CD4-positive, alpha-beta T cell treated with Interleukin-17A for 1 hour (primary cell): ENCODE results near the gene TBC1D9B.

Experiments used
- DNase-seq: peaks from one replicate; pipeline ENCODE4 v3.0.0-alpha.2; 2020

The TBC1D9B gene

DNA sequence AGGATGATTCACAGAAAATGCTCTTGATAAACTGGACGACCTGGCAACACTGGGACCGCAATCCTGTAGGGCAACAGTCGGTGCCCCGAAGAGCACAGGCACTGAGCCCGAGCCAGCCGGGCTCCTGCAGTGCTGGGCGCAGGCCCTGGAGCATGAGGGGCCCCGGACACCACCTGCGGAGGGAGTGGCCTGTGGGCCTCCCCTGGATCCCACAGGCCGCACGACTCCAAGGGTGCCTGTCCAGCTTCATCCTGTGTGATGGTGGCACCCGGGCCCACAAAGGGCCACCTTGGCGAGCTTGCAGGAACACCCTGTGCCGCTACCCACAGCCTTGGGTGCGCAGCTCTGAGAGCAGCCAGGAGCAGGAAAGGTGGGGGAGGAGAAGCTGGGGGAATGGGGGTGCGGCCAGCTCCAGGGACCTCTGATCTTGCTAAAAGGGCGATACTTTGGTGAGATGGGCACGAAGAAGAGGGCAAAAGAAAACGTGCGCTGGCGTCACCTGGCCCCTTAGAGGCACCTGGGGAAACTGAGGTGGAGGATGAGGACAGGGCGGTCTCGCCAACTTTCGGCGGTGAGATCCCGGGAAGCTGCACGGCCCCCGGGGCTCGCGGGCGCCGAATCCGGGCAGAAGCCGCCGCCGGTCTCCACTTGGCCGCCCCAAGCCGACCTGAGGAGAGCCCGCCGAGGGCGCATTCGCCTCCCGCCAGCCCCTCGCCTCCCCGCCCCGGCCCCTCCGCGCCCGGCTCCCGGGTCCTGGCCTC lies 722 bp downstream of the TBC1D9B start:
- no peak for DNase-seq

DNA sequence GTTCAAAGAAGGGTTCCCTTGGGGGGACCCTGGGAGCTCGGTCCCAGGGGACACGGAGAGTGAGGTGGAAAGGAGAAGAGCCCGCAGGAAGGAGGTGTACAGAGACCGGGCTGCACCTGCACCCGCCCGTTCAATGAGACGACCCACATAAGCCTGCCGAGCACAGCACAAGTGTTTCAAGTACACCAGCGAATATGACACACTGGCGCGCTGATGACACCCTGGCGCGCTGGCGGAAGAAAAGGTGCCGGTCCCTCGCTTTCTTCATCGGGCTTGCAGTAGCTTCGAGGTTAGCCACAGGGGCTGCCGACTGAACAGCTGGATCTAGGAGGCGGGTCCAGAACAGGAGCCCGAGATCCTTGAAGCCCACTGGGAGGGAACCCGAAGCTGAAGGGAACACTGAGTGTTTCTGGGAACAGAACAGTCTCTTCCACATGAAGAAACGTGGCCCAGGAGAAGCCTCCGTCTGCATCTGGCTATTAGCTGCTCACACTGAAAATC lies 1.4 kb downstream of the TBC1D9B start:
- DNase-seq, result no peak

DNA sequence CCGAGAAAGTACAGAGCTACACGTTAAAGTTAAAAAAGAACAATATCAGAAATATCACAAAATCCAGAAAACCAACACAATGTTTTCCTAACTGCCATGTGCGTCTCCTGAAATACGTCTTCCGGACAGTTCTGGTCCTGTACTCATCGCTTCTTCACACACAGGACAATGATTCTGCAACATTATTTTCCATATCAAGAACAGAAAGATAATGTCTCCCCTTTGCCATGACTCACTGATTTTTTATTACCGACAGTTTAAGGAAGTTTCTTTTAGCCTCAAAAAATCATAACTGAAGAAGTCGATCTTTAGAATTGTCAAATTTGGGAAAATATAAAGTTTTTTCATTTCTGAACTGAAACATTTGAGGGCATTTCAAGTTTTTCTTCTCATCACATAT lies 2.5 kb downstream of the TBC1D9B start:
- DNase-seq, result no peak

DNA sequence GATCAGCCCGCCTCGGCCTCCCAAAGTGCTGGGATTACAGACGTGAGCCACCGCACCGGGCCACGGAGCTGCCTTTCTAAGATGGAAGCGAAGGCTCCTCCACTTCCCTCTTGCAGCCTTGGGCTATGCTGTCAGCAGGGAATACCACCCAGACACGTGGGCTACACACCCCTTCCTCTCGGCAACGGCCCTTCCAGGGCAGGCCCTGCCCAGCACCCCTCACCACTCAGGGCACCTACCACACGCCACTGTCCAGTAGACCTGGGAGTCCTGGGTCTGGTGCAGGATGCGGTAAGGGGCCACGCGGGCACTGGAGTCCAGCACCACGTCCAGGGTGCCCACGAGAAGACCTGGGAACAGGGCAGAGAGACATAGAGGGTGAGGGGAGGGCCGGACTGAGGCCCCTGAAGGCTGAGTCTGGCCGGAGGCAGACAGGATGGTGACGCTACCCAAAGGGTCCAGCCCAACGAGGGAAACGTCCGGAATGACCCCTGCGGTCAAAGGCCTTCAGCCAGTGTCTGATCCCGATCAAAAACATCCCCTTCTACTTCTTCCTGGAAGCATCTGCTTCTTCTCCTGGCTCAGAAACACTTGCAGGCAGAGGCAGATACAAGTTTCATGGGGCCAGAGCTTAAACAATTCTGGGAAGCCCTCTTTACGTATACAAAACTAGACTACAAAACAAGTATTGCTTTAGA lies 3.1 kb downstream of the TBC1D9B start:
- no peak for DNase-seq

DNA sequence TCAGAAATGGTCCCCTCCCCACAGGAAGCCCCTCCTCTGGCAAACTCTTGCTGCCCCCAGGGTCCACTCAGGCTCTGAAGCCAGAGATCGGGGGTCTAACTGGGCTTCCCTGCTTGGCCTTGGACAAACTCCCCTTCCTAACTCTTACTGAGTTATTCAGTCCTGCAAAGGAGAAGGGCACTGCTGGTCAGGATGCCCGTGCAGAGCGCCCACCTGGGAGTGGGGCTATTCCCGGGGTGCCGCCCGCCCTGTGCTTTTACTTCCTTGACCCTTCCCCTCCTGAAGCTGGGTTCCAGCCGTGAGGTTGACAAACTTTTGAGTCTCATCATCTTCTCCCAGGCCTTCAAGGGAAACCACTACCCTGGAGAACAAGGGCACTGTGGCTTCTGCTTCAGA lies 4.9 kb downstream of the TBC1D9B start:
- DNase-seq, result no peak

DNA sequence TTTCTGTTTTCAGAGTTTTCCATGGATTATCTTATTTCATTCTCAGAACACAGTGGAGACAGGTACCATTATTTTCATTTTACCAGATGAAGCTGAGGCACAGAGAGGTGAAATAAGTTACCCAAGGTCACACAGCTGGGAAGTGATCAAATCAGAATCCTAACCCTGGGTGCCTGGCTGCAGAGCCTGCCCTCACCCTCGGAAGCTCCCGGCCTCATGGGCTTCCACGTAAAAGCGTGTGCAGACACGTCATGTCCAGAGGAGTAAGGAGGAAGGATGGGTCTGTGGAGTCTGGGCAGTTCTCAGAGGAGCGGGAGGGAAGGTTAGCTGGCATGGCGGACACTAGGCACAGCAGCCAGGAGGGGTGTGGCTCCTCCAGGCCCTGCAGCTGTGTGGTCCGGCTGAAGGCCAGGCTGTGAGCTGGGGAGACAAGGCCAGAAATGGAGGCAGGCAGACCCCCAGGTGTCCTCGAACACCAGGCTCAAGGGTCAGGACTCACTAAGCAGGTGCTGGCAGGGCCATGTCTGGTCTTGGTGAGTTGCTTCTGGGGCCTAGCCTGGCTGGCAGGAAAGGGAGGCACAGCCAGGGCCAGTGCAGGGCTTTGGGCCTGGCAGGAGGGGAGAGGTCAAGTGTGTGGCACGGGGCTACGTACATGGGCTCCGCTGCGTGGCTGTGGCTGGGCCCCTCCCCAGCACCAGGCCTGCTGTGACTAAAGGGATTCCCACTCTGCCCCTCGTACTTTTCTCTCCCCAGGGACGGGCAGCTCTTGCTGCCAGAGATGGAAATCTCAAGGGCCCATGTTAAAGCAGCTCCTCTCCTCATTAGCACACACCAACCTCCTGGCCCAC lies 5.6 kb downstream of the TBC1D9B start:
- DNase-seq, result no peak

DNA sequence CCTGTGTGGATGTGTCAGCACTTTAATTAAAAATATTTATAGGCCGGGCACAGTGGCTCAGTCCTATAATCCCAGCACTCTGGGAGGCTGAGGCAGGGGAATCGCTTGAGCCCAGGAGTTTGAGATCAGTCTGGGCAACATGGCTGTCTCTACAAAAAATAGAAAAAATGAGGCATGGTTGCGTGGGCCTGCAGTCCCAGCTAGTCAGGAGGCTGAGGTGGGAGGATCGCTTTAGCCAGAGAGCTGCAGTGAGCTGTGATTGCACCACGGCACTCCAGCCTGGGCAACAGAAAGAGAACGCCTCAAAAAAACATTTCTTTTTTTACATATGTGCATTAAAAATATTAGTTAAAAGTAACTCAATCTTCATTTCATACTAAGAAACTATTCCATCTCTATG lies 6.2 kb downstream of the TBC1D9B start:
- no peak for DNase-seq

DNA sequence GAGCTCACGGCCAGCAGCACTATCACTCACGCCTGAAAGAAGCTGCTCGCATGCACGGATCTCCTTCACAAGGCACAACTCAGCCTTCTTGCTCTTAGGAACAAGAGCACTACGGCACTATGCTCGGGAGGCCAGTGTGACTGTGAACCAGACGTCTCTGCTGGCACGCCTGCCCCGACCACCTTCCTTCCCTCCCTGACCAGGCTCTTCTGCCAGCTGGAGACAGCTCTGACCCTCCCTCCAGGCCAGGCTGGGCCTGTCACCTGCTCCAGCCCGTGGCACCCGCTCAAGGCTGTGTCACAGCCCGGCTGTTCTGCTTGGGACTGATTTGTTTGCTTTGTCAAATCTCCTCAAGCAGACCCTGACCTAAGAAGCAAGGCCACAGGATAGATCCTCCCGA lies 7.0 kb downstream of the TBC1D9B start:
- no peak for DNase-seq

DNA sequence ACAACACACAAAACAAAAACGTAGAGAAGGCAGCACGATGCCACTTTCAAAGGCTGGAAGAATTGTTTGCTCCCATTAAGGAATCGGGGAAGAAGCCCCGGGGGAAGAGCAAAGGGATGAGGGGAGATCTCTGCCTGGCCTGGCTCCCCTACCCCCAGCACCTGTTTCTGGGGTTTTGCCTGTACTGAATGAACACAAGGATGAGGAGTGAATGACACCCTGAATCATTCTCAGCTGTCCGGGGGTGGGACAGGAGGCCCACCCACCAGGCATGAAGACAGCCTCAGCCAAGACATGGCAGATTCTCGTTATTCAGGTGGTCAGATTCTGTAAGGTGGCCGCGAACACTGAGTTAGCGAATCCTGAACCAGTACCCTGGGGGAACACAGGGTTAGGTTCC lies 7.5 kb downstream of the TBC1D9B start:
- no peak for DNase-seq

DNA sequence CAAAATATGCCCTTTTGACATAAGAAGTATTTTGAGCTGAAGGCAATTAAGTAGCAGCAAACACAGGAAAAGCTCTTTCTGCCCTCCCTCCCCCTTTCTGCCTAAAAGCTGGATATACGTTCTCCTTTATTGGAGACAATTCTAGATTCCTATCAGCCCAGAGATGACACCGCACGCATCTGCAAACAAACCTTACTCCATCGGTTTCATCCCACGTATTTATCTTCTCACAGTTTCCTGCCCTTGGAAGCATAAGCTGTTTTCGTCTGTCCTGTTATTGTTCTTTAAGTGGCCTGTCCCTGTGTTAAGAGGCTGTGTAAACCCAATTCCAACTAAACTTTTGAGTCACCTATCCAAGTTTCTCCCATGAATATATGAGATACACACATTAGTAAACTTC lies 11.8 kb downstream of the TBC1D9B start:
- DNase-seq, result no peak

DNA sequence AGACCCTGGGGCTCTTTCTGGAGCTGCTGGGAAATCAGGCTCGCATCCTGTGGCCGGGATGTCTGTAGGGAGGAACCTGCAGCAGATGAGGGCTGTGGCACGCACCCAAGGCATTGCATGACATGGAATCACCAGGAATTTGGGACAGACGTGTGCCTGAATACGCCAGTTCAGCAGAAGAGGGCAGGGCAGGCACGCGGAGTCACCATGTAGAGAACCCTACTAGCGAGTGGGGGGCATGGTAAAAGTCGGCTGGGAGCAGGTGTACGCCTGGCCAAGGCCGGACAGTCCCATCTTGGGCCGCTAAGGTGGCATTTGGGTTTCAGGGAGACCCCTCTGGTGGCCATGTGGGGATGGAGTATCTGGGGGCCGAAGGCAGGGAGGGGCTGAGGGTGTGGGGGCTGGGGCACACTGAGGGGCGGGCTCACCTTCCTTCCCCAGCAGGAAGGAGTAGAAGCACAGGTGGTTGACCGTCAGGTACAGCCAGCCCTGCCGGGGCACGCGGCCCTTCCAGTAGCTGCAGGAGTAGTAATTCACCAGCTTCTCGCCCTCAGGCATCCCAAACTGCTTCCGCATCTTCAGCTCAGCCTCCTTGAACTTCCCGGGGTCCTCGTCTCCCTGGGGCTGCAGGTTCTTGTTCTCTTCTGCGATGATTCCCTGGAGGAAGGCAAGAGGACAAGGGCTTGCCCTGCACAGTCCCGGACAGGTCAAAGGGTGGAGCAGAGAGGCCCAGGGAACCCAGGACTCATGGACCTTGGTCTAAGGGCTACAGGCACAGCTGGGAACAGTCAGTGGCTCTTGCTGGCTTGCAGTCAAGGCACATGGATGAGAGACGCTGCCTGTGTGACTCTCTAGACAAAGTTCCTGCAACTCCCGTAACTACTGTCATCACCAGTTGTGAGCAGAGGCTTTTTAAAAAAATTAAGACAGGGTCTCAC lies 13.5 kb downstream of the TBC1D9B start:
- no peak for DNase-seq

DNA sequence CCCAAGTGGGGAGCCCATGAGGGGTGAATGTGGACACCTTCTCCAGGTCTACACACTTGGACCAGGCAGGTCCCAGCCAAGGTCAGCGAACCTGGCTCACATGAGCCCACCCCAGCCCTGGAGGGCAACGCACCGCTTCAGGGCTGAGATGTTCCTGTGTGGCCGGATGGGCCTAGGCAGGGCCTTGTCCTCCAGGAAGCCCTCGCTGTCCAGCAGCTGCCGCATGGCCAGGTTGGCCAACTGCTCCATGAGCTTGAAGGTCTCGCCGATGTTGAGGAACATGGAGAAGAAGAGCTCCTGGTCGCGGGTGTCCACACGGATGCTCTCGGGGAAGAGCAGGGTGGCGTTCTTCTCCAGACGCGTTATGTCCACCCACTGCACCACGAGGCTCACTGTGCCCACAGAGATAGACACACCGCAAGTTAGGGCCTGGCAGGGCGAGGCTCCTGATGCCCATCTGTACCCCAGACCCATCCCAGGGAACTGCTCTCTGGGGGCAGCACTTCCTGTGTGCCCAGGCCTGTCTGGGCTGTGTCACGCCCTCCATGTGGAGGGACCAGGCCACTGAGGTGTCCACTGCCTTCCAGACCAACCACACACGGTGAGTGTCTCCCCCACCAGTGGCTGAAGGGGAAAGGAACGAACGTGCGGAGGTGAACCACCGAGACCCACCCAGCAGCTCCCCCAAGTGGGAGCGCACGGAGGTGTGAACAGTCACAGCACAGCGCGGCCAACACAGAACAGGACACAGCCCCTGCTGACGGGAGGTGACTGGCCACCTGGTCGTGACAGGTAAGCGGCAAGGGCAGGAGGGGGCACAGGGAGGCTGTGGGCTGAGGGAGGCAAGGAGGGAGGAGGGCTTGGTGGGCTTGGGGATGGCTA lies 14.4 kb downstream of the TBC1D9B start:
- DNase-seq, result no peak

DNA sequence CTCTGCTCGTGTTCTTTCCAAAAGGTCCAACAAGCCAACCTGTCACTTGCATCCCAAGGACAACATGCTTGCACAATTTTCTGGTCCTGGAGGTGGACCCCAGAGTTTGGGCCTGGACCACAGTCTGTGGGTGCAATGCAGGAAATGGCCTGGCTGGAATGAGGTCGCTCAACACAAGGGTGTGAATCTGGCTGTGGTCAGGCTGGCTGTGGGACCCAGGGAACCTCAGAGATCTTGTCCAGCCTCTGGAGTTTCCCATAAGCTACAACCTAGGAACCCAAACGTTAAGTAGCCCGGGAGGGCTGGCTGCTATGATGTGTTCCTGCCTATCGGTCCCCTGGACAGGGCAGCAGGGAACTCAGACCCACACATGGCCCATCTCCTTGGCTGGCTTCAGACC lies 15.4 kb downstream of the TBC1D9B start:
- no peak for DNase-seq

DNA sequence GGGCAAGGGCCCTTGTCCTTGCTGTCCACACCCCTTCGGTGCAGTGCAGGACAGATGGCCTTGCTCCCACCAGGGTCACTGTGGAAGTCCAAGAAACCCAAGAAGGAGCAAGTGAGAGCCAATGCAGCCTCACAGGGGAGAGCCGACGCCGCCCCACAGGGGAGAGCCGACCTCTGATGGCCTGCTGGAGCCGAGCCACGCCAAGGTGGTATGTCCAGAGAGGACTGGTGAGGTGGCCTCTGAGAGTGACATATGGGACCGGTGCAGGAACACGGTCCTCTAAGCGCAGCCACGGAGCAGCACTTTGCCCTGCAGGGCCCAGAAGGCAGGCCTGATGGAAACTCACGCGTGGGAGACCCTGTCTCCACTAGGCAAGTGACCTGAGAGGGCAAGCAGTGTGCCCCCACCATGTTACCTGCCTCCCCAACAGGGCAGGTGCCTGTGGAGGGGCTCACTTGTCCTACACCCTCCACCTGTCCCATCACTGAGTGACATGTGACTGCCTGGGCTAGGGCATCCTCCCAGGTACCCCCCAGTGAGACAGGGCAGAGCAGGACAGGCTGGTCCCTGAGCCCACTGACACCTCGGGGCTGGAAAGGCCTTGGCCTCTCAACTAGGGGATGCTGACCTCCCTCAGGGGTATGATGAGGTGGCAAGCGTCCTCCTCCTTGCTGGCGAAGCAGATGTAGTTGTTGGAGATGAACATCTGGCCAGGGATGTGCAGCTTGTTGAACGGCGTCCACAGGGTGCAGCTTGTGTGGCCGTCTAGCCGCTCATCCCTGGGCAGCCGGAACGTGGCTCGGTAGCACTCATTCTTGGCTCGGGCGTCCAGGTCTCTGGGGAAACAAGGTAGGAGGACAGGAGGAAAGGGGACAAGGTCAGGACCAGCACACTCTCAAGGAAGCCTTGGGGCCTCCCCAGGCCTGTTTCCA lies 16.7 kb downstream of the TBC1D9B start:
- DNase-seq, result no peak

DNA sequence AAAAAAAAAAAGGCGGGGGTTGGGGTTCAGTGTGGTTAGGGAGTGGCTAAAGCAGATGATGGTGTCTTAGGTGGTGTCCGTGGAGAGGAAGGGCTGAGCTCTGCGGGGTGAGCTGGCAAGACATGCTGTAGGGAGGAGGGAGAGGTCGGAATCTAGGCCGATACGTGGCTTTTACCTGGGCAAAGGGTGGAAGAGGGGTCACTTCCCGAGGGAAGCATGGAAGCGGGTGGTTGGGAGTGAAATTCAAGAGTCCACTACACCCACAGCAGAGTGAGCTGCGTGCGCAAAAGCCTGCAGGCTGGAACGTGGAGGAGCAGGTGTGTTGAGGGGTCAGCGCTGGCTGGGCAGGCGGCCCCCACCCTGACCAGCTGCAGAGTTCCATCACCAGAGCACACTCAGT lies 17.8 kb downstream of the TBC1D9B start:
- no peak for DNase-seq

DNA sequence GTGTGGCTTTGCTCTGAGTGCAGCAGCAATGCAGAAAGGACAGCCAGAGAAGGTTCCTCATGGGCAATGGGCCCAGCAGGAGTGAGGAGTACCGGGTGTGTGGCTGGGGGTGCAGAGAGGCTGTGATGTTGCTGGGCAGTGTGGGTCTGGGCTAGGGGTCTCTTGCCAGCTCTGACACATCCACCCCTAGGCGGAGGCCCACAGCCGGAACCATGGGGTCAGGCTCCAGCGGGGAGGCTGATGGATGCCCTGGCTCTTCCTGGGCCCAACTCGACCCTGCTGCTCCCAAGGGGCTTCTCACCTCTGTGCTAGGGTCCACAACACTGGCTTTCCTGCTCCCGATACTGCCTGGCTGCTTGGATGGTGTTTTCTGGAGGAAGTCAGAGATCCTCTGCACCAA lies 19.9 kb downstream of the TBC1D9B start:
- DNase-seq, result no peak

DNA sequence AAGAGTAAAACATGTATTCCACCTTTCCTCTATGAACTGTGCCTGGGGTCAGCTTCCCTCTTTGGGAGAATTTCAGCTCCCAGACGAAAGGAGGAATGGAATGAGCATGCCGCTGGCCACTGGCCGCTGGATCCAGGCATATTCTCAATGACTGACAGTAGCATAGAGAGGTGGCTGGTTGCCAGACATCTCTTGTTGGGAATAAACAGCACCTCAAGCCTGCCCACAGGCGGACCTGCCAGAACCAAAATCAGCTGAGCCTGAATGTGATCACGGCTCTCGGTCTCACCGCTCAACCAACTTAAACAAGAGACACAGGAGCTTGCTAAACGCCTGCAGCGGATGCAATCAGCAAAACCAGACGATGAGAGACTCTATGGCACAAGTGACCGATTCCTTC lies 20.6 kb downstream of the TBC1D9B start:
- no peak for DNase-seq

DNA sequence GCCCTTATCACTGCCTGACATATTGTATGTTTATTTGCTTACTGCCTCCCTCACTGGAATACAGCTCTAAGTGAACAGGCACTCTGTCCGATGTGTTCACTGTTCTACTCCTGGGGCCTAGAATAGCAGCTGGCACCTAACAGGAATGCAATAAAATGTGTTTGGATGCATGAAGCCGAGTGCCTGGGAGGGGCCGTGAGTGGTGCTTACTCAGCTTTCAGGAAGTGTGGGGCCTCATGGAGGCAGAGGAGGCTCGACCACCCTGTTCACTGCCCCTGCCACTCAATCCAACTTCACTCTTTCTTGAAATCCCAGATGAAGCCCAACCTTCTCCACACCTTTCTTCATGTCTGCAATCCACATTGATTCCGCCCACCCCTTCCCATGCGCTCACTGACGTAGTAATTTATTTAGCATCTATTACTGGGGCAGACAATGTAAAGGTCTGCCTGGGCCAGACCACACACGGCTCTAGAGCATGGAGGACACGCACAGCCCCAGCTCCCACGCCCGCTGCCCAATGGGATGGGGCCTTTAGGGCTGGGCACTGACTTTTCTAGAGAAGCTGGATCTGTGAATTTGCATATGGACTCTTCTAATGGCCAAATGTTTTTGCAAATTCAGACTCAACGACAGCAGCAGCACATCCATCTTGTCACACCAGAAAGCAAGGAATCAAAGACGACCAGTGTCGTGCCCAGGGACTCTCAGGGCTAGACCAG lies 21.3 kb downstream of the TBC1D9B start:
- DNase-seq, result no peak

DNA sequence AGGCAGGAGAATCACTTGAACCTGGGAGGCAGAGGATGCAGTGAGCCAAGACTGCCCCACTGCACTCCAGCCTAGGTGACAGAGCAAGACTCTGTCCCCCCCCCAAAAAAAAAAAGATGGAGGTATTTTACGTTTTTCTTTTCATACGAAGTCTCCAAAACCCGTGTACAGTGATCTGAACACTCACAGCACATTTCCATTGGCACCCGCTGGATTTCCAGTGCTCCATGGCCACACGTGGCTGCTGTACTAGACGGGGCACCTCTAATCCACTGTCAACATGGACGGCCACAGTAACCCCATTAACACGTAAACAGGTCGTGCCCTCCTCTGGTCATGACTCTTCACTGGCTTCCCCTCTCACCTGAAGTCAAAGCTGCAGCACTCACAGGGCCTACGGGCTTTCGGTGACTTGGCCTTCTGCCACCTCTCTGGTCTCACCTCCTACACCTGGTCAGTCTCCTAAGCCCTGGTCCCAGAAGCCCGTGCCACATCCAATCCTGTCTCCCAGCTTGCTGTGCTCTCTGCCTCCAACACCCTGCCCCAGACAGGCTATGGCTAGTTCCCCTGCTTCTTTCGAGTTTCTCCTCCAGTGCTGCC lies 22.1 kb downstream of the TBC1D9B start:
- no peak for DNase-seq
